ENCODE measurements around the gene PNMA8C.

DNA sequence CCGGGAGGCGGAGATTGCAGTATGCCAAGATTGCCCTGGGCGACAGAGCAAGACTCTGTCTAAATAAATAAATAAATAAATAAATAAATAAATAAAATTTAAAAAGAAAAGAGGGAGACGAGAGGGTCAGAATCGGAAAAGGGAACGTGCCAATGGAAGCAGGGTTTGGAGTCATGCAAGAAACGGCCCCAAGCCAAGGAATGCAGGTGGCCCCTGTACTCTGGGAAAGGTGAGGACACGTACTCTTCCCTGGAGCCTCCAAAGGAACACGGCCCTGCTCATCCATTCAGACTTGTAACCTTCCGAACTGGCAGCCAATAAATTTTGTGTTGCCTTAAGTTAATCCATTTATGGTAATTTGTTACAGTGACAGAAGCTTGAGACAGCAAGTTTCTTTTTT, 19.9 kb upstream of the PNMA8C start:
- TF ChIP-seq, protein P1, sequence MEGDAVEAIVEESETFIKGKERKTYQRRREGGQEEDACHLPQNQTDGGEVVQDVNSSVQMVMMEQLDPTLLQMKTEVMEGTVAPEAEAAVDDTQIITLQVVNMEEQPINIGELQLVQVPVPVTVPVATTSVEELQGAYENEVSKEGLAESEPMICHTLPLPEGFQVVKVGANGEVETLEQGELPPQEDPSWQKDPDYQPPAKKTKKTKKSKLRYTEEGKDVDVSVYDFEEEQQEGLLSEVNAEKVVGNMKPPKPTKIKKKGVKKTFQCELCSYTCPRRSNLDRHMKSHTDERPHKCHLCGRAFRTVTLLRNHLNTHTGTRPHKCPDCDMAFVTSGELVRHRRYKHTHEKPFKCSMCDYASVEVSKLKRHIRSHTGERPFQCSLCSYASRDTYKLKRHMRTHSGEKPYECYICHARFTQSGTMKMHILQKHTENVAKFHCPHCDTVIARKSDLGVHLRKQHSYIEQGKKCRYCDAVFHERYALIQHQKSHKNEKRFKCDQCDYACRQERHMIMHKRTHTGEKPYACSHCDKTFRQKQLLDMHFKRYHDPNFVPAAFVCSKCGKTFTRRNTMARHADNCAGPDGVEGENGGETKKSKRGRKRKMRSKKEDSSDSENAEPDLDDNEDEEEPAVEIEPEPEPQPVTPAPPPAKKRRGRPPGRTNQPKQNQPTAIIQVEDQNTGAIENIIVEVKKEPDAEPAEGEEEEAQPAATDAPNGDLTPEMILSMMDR (IDR thresholded peaks at IDR 0.05): no peak
- no peak for TF ChIP-seq POLR2A (IDR thresholded peaks at IDR 0.05)
